H1 (cell line): ENCODE results near the gene MTMR6. TPM values are rescaled to one million over a fixed set of nuclear protein-coding genes. Genes with fewer than 3 reads are reported as not detected.

Experiments used
- CTCF ChIA-PET: fragments of 300-600 bp; sonication (Branson Sonifier 250); formaldehyde crosslinking; loops from one replicate; lab custom pipeline; 2021; ENCODE audit not compliant: partially characterized antibody; lab: Charles Lee
- POLR2A ChIA-PET: fragments of 300-600 bp; sonication (Branson Sonifier 250); formaldehyde crosslinking; loops from one replicate; lab custom pipeline; 2021; ENCODE audit warnings: inconsistent platforms; ENCODE audit not compliant: partially characterized antibody; lab: Charles Lee
- DNase-seq, 2 experiments: peaks; one replicate each; pipeline versions ENCODE4 v3.0.0 to v3.0.0-alpha.2; 2010 to 2022; ENCODE audit warnings: low spot score in 2 of 2, low read depth in 1 of 2, mixed read lengths in 1 of 2
- FAIRE-seq: peaks from 2 replicates; lab custom pipeline; 2011; peaks lifted over from hg19 to GRCh38; lab: Jason Lieb, UNC
- H2AFZ ChIP-seq: 2 replicates; pipeline ENCODE4 v1.8.1; 2012; ENCODE audit warnings: low read length, inconsistent platforms
- H2AK5ac ChIP-seq: 2 replicates; pipeline ENCODE4 v1.6.1; 2013; ENCODE audit warnings: low read depth, low read length
- H2BK120ac ChIP-seq: replicated peaks from 2 replicates; pipeline ENCODE3; 2013; ENCODE audit warnings: low read depth, low read length, inconsistent platforms
- H2BK12ac ChIP-seq: 2 replicates; pipeline ENCODE4 v1.6.1; 2013; ENCODE audit warnings: low read depth, low read length
- H2BK15ac ChIP-seq: 2 replicates; pipeline ENCODE4 v1.6.1; 2013; ENCODE audit warnings: low read length
- H2BK20ac ChIP-seq: 2 replicates; pipeline ENCODE4 v1.6.1; 2013; ENCODE audit warnings: low read length
- H2BK5ac ChIP-seq: 2 replicates; pipeline ENCODE4 v1.6.1; 2013; ENCODE audit warnings: low read depth, low read length
- H3K14ac ChIP-seq: 2 replicates; pipeline ENCODE4 v1.6.1; 2013; ENCODE audit warnings: inconsistent platforms; ENCODE audit not compliant: insufficient read length
- H3K18ac ChIP-seq: 2 replicates; pipeline ENCODE4 v1.6.1; 2013; ENCODE audit warnings: low read length; ENCODE audit errors: extremely low read depth
- H3K23ac ChIP-seq: 2 replicates; pipeline ENCODE4 v1.6.1; 2013; ENCODE audit warnings: inconsistent platforms; ENCODE audit not compliant: insufficient read length
- H3K23me2 ChIP-seq: 2 replicates; pipeline ENCODE4 v1.6.1; 2013; ENCODE audit warnings: low read depth, low read length
- H3K27ac ChIP-seq: 2 replicates; pipeline ENCODE4 v1.6.1; 2011; ENCODE audit warnings: low read depth, low read length, inconsistent platforms
- H3K27me3 ChIP-seq, 4 experiments: replicated peaks in 1 of 4; 1 replicate in 1 of 4; 2 replicates in 3 of 4; pipeline versions ENCODE4 v1.6.1 to v1.8.1; 2011 to 2013; ENCODE audit warnings: low read length in 3 of 4, mild to moderate bottlenecking in 3 of 4, inconsistent platforms in 2 of 4, mixed read lengths in 2 of 4, moderate library complexity in 1 of 4; ENCODE audit not compliant: control insufficient read depth in 3 of 4, insufficient read depth in 3 of 4; ENCODE audit errors: extremely low read depth in 1 of 4
- H3K36me3 ChIP-seq, 4 experiments: 2 replicates each; pipeline versions ENCODE4 v1.6.1 to v1.8.1; 2011 to 2013; ENCODE audit warnings: mild to moderate bottlenecking in 4 of 4, low read length in 3 of 4, moderate library complexity in 2 of 4, control low read depth in 1 of 4, inconsistent platforms in 1 of 4; ENCODE audit not compliant: insufficient read depth in 4 of 4, control insufficient read depth in 2 of 4
- H3K4ac ChIP-seq: replicated peaks from 2 replicates; pipeline ENCODE3; 2013; ENCODE audit warnings: low read length, low read depth, mixed read lengths, inconsistent platforms; ENCODE audit not compliant: insufficient read length
- H3K4me1 ChIP-seq, 4 experiments: replicated peaks in 1 of 4; 1 replicate in 1 of 4; 2 replicates in 3 of 4; pipeline versions ENCODE4 v1.6.1 to v1.8.1; 2011 to 2013; ENCODE audit warnings: low read length in 3 of 4, inconsistent platforms in 2 of 4, mixed read lengths in 1 of 4; ENCODE audit not compliant: insufficient read depth in 4 of 4, control insufficient read depth in 3 of 4
- H3K4me2 ChIP-seq, 2 experiments: 2 replicates each; pipeline versions ENCODE4 v1.6.1 to v1.8.1; 2011 to 2013; ENCODE audit warnings: low read depth in 2 of 2, low read length in 2 of 2, control low read depth in 1 of 2, inconsistent platforms in 1 of 2, mild to moderate bottlenecking in 1 of 2; ENCODE audit not compliant: insufficient read depth in 1 of 2
- H3K4me3 ChIP-seq, 4 experiments: fragments of 200-600, 300-600 bp in 1 of 4; sonication (generic), shearing (Covaris generic), sonication (Bioruptor Twin) in 1 of 4; 2 replicates each; pipeline versions ENCODE4 v1.5.1 to v1.8.1; 2011 to 2016; ENCODE audit warnings: low read length in 4 of 4, low read depth in 3 of 4, control low read depth in 2 of 4, inconsistent platforms in 2 of 4, mild to moderate bottlenecking in 2 of 4, mixed read lengths in 1 of 4, moderate library complexity in 1 of 4; ENCODE audit not compliant: insufficient read depth in 2 of 4; ENCODE audit errors: extremely low read depth in 1 of 4
- H3K56ac ChIP-seq: replicated peaks from 2 replicates; pipeline ENCODE3; 2013; ENCODE audit warnings: low read depth, mild to moderate bottlenecking, mixed read lengths, low read length, inconsistent platforms; ENCODE audit not compliant: insufficient read length
- H3K79me1 ChIP-seq: 2 replicates; pipeline ENCODE4 v1.6.1; 2013; ENCODE audit warnings: low read depth, low read length, control low read depth
- H3K79me2 ChIP-seq, 2 experiments: 2 replicates each; pipeline versions ENCODE4 v1.6.1 to v1.8.1; 2012 to 2013; ENCODE audit warnings: low read length in 2 of 2, mild to moderate bottlenecking in 2 of 2, inconsistent platforms in 1 of 2; ENCODE audit not compliant: insufficient read depth in 2 of 2, control insufficient read depth in 1 of 2
- H3K9ac ChIP-seq, 4 experiments: replicated peaks in 1 of 4; 1 replicate in 1 of 4; 2 replicates in 3 of 4; pipeline versions ENCODE4 v1.6.1 to v1.8.1; 2011 to 2013; ENCODE audit warnings: low read depth in 3 of 4, low read length in 3 of 4, control low read depth in 2 of 4, mild to moderate bottlenecking in 2 of 4, moderate library complexity in 2 of 4, inconsistent platforms in 1 of 4; ENCODE audit errors: extremely low read depth in 1 of 4
- H3K9me3 ChIP-seq, 2 experiments: 2 replicates each; pipeline versions ENCODE4 v1.6.1 to v1.8.1; 2012 to 2013; ENCODE audit warnings: mild to moderate bottlenecking in 2 of 2, moderate library complexity in 2 of 2, control low read depth in 1 of 2, inconsistent platforms in 1 of 2, low read depth in 1 of 2, low read length in 1 of 2, mixed read lengths in 1 of 2; ENCODE audit not compliant: insufficient read depth in 2 of 2
- H4K20me1 ChIP-seq, 2 experiments: replicated peaks in 1 of 2; 2 replicates each; pipeline versions ENCODE3 to v1.8.1; 2011 to 2013; ENCODE audit warnings: inconsistent platforms in 2 of 2, low read length in 2 of 2, mild to moderate bottlenecking in 1 of 2; ENCODE audit not compliant: insufficient read depth in 2 of 2, control insufficient read depth in 1 of 2
- H4K5ac ChIP-seq: 2 replicates; pipeline ENCODE4 v1.6.1; 2013; ENCODE audit warnings: low read length, low read depth, mixed read lengths, inconsistent platforms; ENCODE audit not compliant: insufficient read length
- H4K8ac ChIP-seq: 2 replicates; pipeline ENCODE4 v1.8.0; 2013; ENCODE audit warnings: mild to moderate bottlenecking, moderate library complexity, low read length, inconsistent platforms; ENCODE audit not compliant: insufficient read depth; ENCODE audit errors: extremely low read depth
- H4K91ac ChIP-seq: replicated peaks from 2 replicates; pipeline ENCODE3; 2013; ENCODE audit warnings: low read length, mixed read lengths, inconsistent platforms; ENCODE audit not compliant: insufficient read length
- CBX5 ChIP-seq: fragments of 300-800, 300-1000 bp; sonication (generic); IDR thresholded peaks from 2 replicates; pipeline ENCODE4 v1.7.1; 2016; ENCODE audit warnings: antibody characterized with exemption, low read length, low read depth
- MAFK ChIP-seq: IDR thresholded peaks from 2 replicates; pipeline ENCODE4 v1.6.1; 2012; ENCODE audit warnings: low read depth, mild to moderate bottlenecking, improper control_type of control experiment, low read length
- SP1 ChIP-seq: IDR thresholded peaks from 2 replicates; pipeline ENCODE4 v1.6.1; 2011; ENCODE audit warnings: low read depth, low read length
- WGBS, 2 experiments: shearing (Covaris generic) in 1 of 2; methylation state at CpG; one replicate each; pipeline versions ENCODE4 v1.1.6 to v1.1.7; 2013 to 2015; ENCODE audit warnings: low lambda C conversion rate in 2 of 2, mixed read lengths in 2 of 2, inconsistent platforms in 1 of 2, low coverage in 1 of 2, missing lambda C conversion rate in 1 of 2; ENCODE audit not compliant: insufficient replicate concordance in 2 of 2, insufficient coverage in 1 of 2, insufficient read length in 1 of 2; ENCODE audit errors: extremely low coverage in 1 of 2, missing lambda C conversion rate in 1 of 2; 5-methylcytosine and 5-hydroxymethylcytosine counted together
- polyA plus RNA-seq, 7 experiments: library from polyadenylated mRNA; depleted of rRNA in 3 of 7; stranded (reverse) in 5 of 7; unstranded in 2 of 7; fragments of >200 nt in 5 of 7; fragments of 200-250 nt in 2 of 7; gene quantifications; 1 replicate in 5 of 7; 2 replicates in 1 of 7; 4 replicates in 1 of 7; pipeline versions ENCODE4 v1.2.1 to v1.2.3, GENCODE V29; 2011 to 2013; ENCODE audit warnings: missing spikeins in 2 of 7, mixed read lengths in 2 of 7
- total RNA-seq: library from RNA; stranded (reverse); fragmentation: NEBNext Ultra II Directional; extraction: Animal tissue kit (Norgen Biotek cat#: 25700); gene quantifications from 2 replicates; pipeline ENCODE4 v1.2.1, GENCODE V29; 2021

Gene MTMR6
- total and polyA plus RNA-seq, 2 of the 8 experiments (the other 6 are each of a cell fraction or from before 2014, with no cell fraction given), result 2.1 to 8.4 TPM

GRCh38 chr13:25210842-25211569, 76.3 kb downstream of the MTMR6 start:
- 93% methylated on average over 13 of the region's 13 CpGs; no CpG with 5 or more reads in 1 of the 2 experiments for WGBS, 2 experiments

More at GRCh38 chr13:25210842-25211569, 76.3 kb downstream of the MTMR6 start:
- Histone ChIP-seq H3K27me3 (no peaks in the 10 kb centered on the region), H3K23me2 (no peaks in the 10 kb centered on the region), H2BK15ac (no peak overlapping the region), H4K5ac (no peak overlapping the region), H3K18ac (no peak overlapping the region), H4K8ac (no peak overlapping the region), H3K56ac (no peak overlapping the region), H2BK20ac (no peak overlapping the region), H2AK5ac (no peak overlapping the region), H2BK5ac (no peak overlapping the region), H3K79me2 (no peaks in the 10 kb centered on the region), H3K27ac (no peak overlapping the region), H3K4ac (no peak overlapping the region), H2BK12ac (no peak overlapping the region), H2BK120ac (no peak overlapping the region), H3K4me2 (no peak overlapping the region), H4K20me1 (no peaks in the 10 kb centered on the region), H3K14ac (no peak overlapping the region), H2AFZ (no peak overlapping the region), H3K79me1 (no peaks in the 10 kb centered on the region), H4K91ac (no peak overlapping the region), H3K4me3 (no peak overlapping the region), H3K36me3 (no peaks in the 10 kb centered on the region), H3K4me1 (no peaks in the 10 kb centered on the region), H3K9me3 (no peaks in the 10 kb centered on the region), H3K9ac (no peak overlapping the region), H3K23ac (no peak overlapping the region)
- no peak for FAIRE-seq
- DNase-seq, result no peak
- TF ChIP-seq MAFK (no peak), CBX5 (no peak), SP1 (no peak)
- CTCF ChIA-PET, result interaction anchor here (0.6 to 1.4 kb wide), 4 partner anchors 17 to 773 kb away, joined by 3 to 4 read pairs (median 4); no protein-coding TSS in a partner anchor
- POLR2A ChIA-PET, result no interaction called here
